PFSK-1 (cell line): Measurements from ENCODE around the gene ERLEC1.
A peak's percentile ranks its signal among the peaks of the same experiment; 100 is the strongest.

Experiments
- FOXP2 ChIP-seq: optimal IDR thresholded peaks from 2 replicates; pipeline ENCODE3; 2011; ENCODE audit warnings: borderline replicate concordance, control low read depth, inconsistent platforms; ENCODE audit not compliant: insufficient read depth; ENCODE audit errors: extremely low read length, extremely low read depth
- POLR2AphosphoS5 ChIP-seq: IDR thresholded peaks from 2 replicates; pipeline ENCODE4 v1.6.1; 2012; ENCODE audit warnings: low read depth, mild to moderate bottlenecking, control low read depth, low read length, moderate library complexity
- REST ChIP-seq, 2 experiments: IDR thresholded peaks; 2 replicates each; pipeline versions ENCODE4 v1.6.1 to v1.8.0; 2011 to 2012; ENCODE audit warnings: low read depth in 2 of 2, low read length in 2 of 2, control low read depth in 1 of 2, inconsistent platforms in 1 of 2, mild to moderate bottlenecking in 1 of 2, moderate library complexity in 1 of 2; ENCODE audit not compliant: insufficient read depth in 1 of 2
- SIN3A ChIP-seq: IDR thresholded peaks from 2 replicates; pipeline ENCODE4 v1.6.1; 2012; ENCODE audit warnings: mild to moderate bottlenecking, low read length, moderate library complexity, borderline replicate concordance; ENCODE audit not compliant: insufficient read depth
- TAF1 ChIP-seq: IDR thresholded peaks from 2 replicates; pipeline ENCODE4 v1.6.1; 2012; ENCODE audit warnings: low read length, control low read depth, borderline replicate concordance; ENCODE audit not compliant: insufficient read depth

The ERLEC1 gene

GRCh38 chr2:53755121-53755520 lies 31.7 kb upstream of the ERLEC1 start:
- TF ChIP-seq SIN3A = no peak
- TF ChIP-seq TAF1 = no peak
- no peak for TF ChIP-seq POLR2AphosphoS5
- TF ChIP-seq REST (IDR thresholded peaks at IDR 0.05; ENCODE audit: insufficient read depth in 1 of 2, low read depth in 2 of 2, low read length in 2 of 2) = no peak
- no peak for TF ChIP-seq FOXP2

GRCh38 chr2:53756644-53757043 lies 30.2 kb upstream of the ERLEC1 start:
- no peak for TF ChIP-seq SIN3A
- TF ChIP-seq REST (IDR thresholded peaks at IDR 0.05; ENCODE audit: insufficient read depth in 1 of 2, low read depth in 2 of 2, low read length in 2 of 2) = no peak
- TF ChIP-seq POLR2AphosphoS5 = no peak
- TF ChIP-seq FOXP2 = no peak
- TF ChIP-seq TAF1 = no peak

GRCh38 chr2:53765767-53766166 lies 21.1 kb upstream of the ERLEC1 start:
- TF ChIP-seq REST (IDR thresholded peaks at IDR 0.05; ENCODE audit: insufficient read depth in 1 of 2, low read depth in 2 of 2, low read length in 2 of 2) = no peak
- TF ChIP-seq TAF1 = no peak
- TF ChIP-seq POLR2AphosphoS5 = no peak
- TF ChIP-seq SIN3A = no peak
- no peak for TF ChIP-seq FOXP2

- peak; percentile 98 for TF ChIP-seq POLR2AphosphoS5
- TF ChIP-seq FOXP2 = no peak
- TF ChIP-seq TAF1 = peak; percentile 55; the same call in 1 of the 2 replicates
- peak; percentile 3; the same call in 1 of the 2 replicates for TF ChIP-seq SIN3A
- TF ChIP-seq REST (IDR thresholded peaks at IDR 0.05; ENCODE audit: insufficient read depth in 1 of 2, low read depth in 2 of 2, low read length in 2 of 2) = no peak
Measured at GRCh38 chr2:53767405-53768241, 19.2 kb upstream of the ERLEC1 start, which contains the start of gene CHAC2. TSS of gene CHAC2 (plus strand) at chr2:53767804. CDS start at chr2:53767887, 83 bp downstream.

GRCh38 chr2:53768242-53768542 lies 18.7 kb upstream of the ERLEC1 start:
- no peak for TF ChIP-seq TAF1
- no peak for TF ChIP-seq SIN3A
- TF ChIP-seq REST (IDR thresholded peaks at IDR 0.05; ENCODE audit: insufficient read depth in 1 of 2, low read depth in 2 of 2, low read length in 2 of 2) = no peak
- no peak for TF ChIP-seq FOXP2
- TF ChIP-seq POLR2AphosphoS5 = no peak
